A549 (cell line): ENCODE data around the gene PHLPP2.

Experiments
- EP300 ChIP-seq, 2 experiments: fragments of >200 bp; sonication (Bioruptor Twin); formaldehyde crosslinking; IDR thresholded peaks; 2 replicates in 1 of 2; 3 replicates in 1 of 2; pipeline ENCODE4 v1.6.1; 2016 to 2017
- POLR2A ChIP-seq: IDR thresholded peaks from 2 replicates; pipeline ENCODE4 v1.6.1; 2012; ENCODE audit warnings: mild to moderate bottlenecking, low read length
- POLR2AphosphoS2 ChIP-seq: conservative IDR thresholded peaks from 2 replicates; pipeline ENCODE4 v1.6.1; 2012; ENCODE audit warnings: low read length, improper control_type of control experiment, inconsistent platforms
- RAD21 ChIP-seq, 2 experiments: fragments of >200 bp in 1 of 2; sonication (Bioruptor Twin) in 1 of 2; formaldehyde crosslinking in 1 of 2; IDR thresholded peaks in 1 of 2; conservative IDR thresholded peaks in 1 of 2; 2 replicates in 1 of 2; 3 replicates in 1 of 2; pipeline ENCODE4 v1.6.1; 2012 to 2018; ENCODE audit warnings: inconsistent platforms in 1 of 2
- ZSCAN20 ChIP-seq: fragments of 250-450 bp; sonication (Bioruptor Pico); IDR thresholded peaks from 2 replicates; pipeline ENCODE4 v1.8.0; 2022; ENCODE audit warnings: mild to moderate bottlenecking, moderate library complexity
- TF ChIP-seq, protein P1 (sequence below): IDR thresholded peaks from 2 replicates; pipeline ENCODE4 v1.6.1; 2012
- TF ChIP-seq, protein P2 (sequence below): fragments of >200 bp; sonication (Bioruptor Twin); formaldehyde crosslinking; IDR thresholded peaks from 3 replicates; pipeline ENCODE4 v1.5.1; 2016
- TF ChIP-seq, protein P3 (sequence below): fragments of 450-650 bp; IDR thresholded peaks from 2 replicates; pipeline ENCODE4 v1.6.1; 2014; ENCODE audit warnings: antibody characterized with exemption

DNA sequence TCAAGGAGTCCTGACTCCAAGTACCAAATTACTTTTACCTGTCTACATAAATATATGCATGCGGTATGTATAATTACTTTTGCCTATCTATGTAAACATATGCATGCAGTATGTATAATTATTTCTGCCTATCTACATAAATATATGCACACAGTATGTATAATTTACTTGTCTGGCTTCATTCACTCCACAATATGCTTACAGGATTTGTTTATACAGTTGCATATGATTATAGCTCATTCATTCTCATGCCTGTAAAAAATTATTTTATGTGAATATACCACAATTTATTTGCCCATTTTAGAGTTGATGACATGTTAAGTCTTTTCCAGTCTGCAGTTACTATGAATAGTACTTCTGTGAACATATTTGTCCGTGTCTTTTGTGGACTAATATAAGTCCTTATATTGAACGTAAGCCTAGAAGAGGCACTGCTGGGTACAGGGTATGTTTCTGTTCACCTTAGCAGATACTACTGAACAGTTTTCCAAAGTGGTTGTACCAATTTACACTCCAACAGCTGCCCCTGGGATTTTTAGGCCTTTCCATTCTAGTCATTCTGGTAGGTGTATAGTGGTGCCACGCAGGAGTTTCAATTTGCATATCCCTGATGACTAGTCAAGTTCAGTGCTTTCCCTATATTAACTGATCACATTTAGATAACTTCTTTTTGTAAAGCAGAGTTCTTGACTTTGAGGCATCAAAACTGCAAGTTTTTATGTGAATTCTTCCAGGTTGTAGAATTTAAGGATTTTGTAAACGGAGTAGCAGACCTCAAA, 51.5 kb downstream of the PHLPP2 start:
- TF ChIP-seq POLR2A (no peak), POLR2AphosphoS2 (no peak), ZSCAN20 (CRISPR knock-in tag) (no peak), RAD21 (conservative IDR thresholded peaks at IDR 0.05 in 1 of 2, IDR thresholded peaks at IDR 0.05 in 1 of 2) (no peak), EP300 (IDR thresholded peaks at IDR 0.05) (no peak)
- TF ChIP-seq, protein P1, sequence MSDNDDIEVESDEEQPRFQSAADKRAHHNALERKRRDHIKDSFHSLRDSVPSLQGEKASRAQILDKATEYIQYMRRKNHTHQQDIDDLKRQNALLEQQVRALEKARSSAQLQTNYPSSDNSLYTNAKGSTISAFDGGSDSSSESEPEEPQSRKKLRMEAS, result no peak
- TF ChIP-seq, protein P2, sequence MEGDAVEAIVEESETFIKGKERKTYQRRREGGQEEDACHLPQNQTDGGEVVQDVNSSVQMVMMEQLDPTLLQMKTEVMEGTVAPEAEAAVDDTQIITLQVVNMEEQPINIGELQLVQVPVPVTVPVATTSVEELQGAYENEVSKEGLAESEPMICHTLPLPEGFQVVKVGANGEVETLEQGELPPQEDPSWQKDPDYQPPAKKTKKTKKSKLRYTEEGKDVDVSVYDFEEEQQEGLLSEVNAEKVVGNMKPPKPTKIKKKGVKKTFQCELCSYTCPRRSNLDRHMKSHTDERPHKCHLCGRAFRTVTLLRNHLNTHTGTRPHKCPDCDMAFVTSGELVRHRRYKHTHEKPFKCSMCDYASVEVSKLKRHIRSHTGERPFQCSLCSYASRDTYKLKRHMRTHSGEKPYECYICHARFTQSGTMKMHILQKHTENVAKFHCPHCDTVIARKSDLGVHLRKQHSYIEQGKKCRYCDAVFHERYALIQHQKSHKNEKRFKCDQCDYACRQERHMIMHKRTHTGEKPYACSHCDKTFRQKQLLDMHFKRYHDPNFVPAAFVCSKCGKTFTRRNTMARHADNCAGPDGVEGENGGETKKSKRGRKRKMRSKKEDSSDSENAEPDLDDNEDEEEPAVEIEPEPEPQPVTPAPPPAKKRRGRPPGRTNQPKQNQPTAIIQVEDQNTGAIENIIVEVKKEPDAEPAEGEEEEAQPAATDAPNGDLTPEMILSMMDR, result no peak
- TF ChIP-seq, protein P3, sequence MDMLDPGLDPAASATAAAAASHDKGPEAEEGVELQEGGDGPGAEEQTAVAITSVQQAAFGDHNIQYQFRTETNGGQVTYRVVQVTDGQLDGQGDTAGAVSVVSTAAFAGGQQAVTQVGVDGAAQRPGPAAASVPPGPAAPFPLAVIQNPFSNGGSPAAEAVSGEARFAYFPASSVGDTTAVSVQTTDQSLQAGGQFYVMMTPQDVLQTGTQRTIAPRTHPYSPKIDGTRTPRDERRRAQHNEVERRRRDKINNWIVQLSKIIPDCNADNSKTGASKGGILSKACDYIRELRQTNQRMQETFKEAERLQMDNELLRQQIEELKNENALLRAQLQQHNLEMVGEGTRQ, result no peak
